Mucosa of stomach (tissue), 1 donor: ENCODE measurements around the gene BBLN.
"Not testable (repeated sequence)": the region's sequence is repeated elsewhere in the genome, so short reads cannot be mapped to it uniquely, and the experiment has no call there.

Experiments
- H3K27me3 ChIP-seq: one replicate; pipeline ENCODE4 v1.7.0; 2013; ENCODE audit warnings: mild to moderate bottlenecking, low read length; ENCODE audit not compliant: control insufficient read depth, insufficient read depth
- H3K36me3 ChIP-seq: one replicate; pipeline ENCODE4 v1.7.0; 2013; ENCODE audit warnings: low read length; ENCODE audit not compliant: control insufficient read depth, insufficient read depth
- H3K4me1 ChIP-seq: one replicate; pipeline ENCODE4 v1.7.0; 2013; ENCODE audit warnings: mild to moderate bottlenecking, low read length; ENCODE audit not compliant: control insufficient read depth, insufficient read depth
- H3K4me3 ChIP-seq: one replicate; pipeline ENCODE4 v1.7.0; 2013; ENCODE audit warnings: low read length
- H3K9ac ChIP-seq: one replicate; pipeline ENCODE4 v1.7.0; 2013; ENCODE audit warnings: mild to moderate bottlenecking, low read length, moderate library complexity
- H3K9me3 ChIP-seq: one replicate; pipeline ENCODE4 v1.7.0; 2013; ENCODE audit warnings: mild to moderate bottlenecking, low read length, moderate library complexity; ENCODE audit not compliant: control insufficient read depth
- donor health status: Pancreatic carcinoma.

BBLN gene

GRCh38 chr9:128127990-128128835 is 31.9 kb upstream of the BBLN start:
- Histone ChIP-seq H3K9ac (peak overlapping the region; percentile 91), H3K4me3 (peak overlapping the region; percentile 78), H3K4me1 (peaks cover 31% of the 10 kb centered on the region)

GRCh38 chr9:128128836-128129590 is 31.1 kb upstream of the BBLN start:
- H3K27me3 ChIP-seq = no peaks in the 10 kb centered on the region
- H3K4me1 ChIP-seq = peaks cover 31% of the 10 kb centered on the region
- peak overlapping the region; percentile 91 for H3K9ac ChIP-seq
- H3K4me3 ChIP-seq = peak overlapping the region; percentile 78
- H3K36me3 ChIP-seq = no peaks in the 10 kb centered on the region
- H3K9me3 ChIP-seq = no peaks in the 10 kb centered on the region

More at GRCh38 chr9:128127990-128128835, 31.9 kb upstream of the BBLN start:
- Histone ChIP-seq H3K36me3 (no peaks in the 10 kb centered on the region), H3K27me3 (no peaks in the 10 kb centered on the region), H3K9me3 (no peaks in the 10 kb centered on the region)

DNA sequence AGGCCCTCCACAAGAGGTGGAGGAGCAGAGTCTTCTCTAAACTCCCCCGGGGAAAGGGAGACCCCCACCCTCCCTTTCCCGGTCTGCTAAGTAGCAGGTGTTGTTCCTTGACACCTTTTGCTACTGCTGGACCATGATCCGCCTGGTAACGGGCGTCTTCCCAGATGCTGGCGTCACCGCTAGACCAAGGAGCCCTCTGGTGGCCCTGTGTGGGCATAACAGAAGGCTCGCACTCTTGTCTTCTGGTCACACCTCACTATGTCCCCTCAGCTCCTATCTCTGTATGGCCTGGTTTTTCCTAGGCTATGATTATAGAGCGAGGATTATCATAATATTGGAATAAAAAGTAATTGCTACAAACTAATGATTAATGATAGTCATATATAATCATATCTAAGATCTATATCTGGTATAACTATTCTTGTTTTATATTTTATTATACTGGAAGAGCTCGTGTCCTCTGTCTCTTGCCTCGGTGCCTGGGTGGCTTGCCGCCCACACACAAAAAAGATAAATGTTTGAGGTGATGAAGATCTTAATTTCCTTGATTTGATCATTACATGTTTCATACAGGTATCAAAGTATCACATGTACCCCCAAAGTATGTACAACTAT is 30.0 kb upstream of the BBLN start:
- H3K27me3 ChIP-seq, H3K4me3 ChIP-seq, H3K9ac ChIP-seq, H3K36me3 ChIP-seq, H3K9me3 ChIP-seq: not testable (repeated sequence)
- peaks cover 27% of the 10 kb centered on the region for H3K4me1 ChIP-seq

GRCh38 chr9:128130651-128131050 is 29.4 kb upstream of the BBLN start:
- not testable (repeated sequence) for H3K4me3 ChIP-seq, H3K36me3 ChIP-seq, H3K27me3 ChIP-seq, H3K9me3 ChIP-seq, H3K9ac ChIP-seq
- peaks cover 27% of the 10 kb centered on the region for H3K4me1 ChIP-seq

DNA sequence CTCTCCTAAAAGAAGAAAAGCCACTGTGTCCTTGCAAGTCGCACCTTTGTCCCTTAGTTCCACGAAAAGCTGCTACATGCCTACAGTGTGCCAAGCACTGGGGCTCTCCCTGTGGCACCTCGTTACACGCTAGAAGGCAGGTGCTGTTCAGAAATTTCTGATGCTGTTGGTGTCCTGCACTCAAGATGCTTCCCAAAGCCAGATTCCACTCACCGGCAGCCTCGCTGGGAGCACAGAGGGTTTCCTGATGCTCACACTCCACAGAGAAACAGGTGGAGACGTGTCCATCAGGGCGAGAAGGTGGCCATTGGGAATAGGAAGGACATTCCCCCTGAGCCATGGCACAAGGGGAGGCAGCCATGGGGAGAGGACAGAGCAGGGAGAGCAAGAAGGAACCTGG is 28.7 kb upstream of the BBLN start:
- not testable (repeated sequence) for H3K36me3 ChIP-seq, H3K27me3 ChIP-seq, H3K4me3 ChIP-seq, H3K9ac ChIP-seq, H3K9me3 ChIP-seq
- peaks cover 23% of the 10 kb centered on the region for H3K4me1 ChIP-seq

DNA sequence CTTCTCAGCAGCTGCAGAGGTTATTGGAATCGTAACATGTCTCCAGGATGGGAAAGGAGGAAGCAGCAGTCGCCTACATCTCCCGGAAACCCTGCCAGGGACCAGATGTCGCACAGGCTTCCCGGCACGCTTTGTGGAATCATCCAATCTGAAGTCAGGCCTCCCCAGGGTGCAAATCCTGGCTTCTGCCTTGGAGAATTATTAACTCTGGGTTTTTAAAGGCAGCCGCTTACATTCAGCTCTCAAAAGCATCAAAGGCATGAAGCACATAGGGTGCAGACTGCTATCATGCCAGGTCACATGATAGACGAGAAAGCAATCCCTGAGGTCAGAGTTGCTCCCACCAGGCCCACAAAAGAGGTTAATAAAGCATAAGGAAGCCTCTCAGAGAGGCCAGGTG is 27.9 kb upstream of the BBLN start:
- H3K4me3 ChIP-seq, H3K9me3 ChIP-seq, H3K27me3 ChIP-seq, H3K9ac ChIP-seq, H3K36me3 ChIP-seq: not testable (repeated sequence)
- H3K4me1 ChIP-seq = peaks cover 18% of the 10 kb centered on the region

GRCh38 chr9:128135561-128135960 is 24.5 kb upstream of the BBLN start:
- H3K9me3 ChIP-seq, H3K36me3 ChIP-seq, H3K4me1 ChIP-seq, H3K4me3 ChIP-seq, H3K27me3 ChIP-seq, H3K9ac ChIP-seq: not testable (repeated sequence)

DNA sequence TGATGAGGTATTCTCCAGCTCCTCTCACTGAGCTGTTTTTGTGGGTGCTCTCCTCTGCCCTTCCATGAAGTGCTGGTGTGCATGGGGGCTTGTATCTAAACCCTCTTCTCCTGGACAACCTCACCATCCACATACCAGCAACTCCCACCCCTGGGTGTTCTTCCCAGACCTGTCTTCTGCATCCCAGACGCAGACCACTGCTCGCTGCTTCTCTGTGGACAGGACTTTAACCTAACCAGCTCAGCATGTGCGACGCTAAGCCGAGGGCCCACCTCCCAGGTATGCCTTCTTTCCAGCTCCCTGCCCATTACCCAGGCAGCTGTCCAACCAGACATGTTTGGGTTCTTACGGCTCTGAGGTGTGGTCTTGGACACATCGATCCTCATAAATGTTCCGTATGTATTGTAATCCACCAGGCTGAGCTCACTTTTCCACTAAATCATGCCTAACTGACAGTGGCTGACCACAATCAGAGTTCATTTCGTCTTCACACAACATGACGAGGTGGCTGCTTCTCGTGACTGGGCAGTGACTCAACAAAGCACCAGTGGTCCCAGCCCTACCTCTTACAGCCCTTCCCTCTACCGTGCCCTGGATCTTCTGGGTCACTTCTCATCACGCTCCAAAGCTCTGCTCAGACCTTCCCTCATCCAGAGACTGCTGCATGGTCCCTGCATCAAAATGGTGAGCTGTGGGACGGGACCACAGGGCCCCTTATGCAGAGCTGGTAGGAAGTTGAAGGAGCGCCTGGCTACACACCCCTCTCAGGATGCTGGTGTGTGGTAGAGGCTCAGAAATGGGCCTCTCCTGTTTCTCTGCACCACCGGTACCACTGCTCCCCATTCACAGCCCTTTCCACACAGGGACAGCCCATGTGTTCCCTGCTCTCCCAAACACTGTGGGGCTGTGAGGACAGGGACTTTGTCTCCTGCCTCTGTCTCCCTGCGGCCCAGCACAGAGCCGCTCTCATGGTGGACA is 23.0 kb upstream of the BBLN start:
- H3K27me3 ChIP-seq = no peaks in the 10 kb centered on the region
- no peak overlapping the region for H3K9ac ChIP-seq
- H3K4me1 ChIP-seq = peaks cover 9% of the 10 kb centered on the region
- no peaks in the 10 kb centered on the region for H3K9me3 ChIP-seq
- no peak overlapping the region for H3K4me3 ChIP-seq
- H3K36me3 ChIP-seq = no peaks in the 10 kb centered on the region

- Histone ChIP-seq H3K27me3 (no peaks in the 10 kb centered on the region), H3K9me3 (no peaks in the 10 kb centered on the region), H3K4me1 (peaks cover 9% of the 10 kb centered on the region), H3K4me3 (no peak overlapping the region), H3K36me3 (no peaks in the 10 kb centered on the region), H3K9ac (no peak overlapping the region)
Measured at GRCh38 chr9:128138001-128138400, 22.1 kb upstream of the BBLN start.

GRCh38 chr9:128139621-128140020 is 20.4 kb upstream of the BBLN start:
- no peaks in the 10 kb centered on the region for H3K27me3 ChIP-seq
- H3K4me3 ChIP-seq = no peak overlapping the region
- no peak overlapping the region for H3K9ac ChIP-seq
- no peaks in the 10 kb centered on the region for H3K36me3 ChIP-seq
- H3K9me3 ChIP-seq = no peaks in the 10 kb centered on the region
- H3K4me1 ChIP-seq = peaks cover 23% of the 10 kb centered on the region

DNA sequence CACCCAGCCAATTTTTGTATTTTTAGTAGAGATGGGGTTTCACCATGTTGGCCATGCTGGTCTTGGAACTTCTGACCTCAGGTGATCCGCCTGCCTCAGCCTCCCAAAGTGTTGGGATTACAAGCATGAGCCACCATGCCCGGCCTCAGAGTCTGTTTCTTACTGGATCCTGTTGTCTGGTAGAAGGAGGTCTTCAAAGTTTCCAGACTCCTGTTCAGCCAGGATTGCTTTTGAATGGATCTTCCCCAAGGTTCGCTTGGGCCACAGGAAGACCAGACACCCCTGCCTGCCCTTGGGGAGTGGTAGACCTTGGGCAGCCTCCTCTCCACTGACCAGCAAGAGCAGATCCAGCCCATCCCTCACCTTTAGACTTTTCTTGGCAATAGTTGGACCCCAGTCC is 18.5 kb upstream of the BBLN start:
- Histone ChIP-seq H3K36me3 (no peaks in the 10 kb centered on the region), H3K27me3 (no peaks in the 10 kb centered on the region), H3K9ac (no peak overlapping the region), H3K4me3 (no peak overlapping the region), H3K4me1 (peaks cover 20% of the 10 kb centered on the region), H3K9me3 (no peaks in the 10 kb centered on the region)
